Measurements from ENCODE around the gene PCDHGB2. TPM values are rescaled to one million over a fixed set of nuclear protein-coding genes. Genes with fewer than 3 reads are reported as not detected.
A peak's percentile ranks its signal among the peaks of the same experiment; 100 is the strongest.
"Not testable (repeated sequence)": the region's sequence is repeated elsewhere in the genome, so short reads cannot be mapped to it uniquely, and the experiment has no call there.

PCDHGB2 gene
- total RNA-seq, 1 donor from 2014 or later, result 0.59 TPM

DNA sequence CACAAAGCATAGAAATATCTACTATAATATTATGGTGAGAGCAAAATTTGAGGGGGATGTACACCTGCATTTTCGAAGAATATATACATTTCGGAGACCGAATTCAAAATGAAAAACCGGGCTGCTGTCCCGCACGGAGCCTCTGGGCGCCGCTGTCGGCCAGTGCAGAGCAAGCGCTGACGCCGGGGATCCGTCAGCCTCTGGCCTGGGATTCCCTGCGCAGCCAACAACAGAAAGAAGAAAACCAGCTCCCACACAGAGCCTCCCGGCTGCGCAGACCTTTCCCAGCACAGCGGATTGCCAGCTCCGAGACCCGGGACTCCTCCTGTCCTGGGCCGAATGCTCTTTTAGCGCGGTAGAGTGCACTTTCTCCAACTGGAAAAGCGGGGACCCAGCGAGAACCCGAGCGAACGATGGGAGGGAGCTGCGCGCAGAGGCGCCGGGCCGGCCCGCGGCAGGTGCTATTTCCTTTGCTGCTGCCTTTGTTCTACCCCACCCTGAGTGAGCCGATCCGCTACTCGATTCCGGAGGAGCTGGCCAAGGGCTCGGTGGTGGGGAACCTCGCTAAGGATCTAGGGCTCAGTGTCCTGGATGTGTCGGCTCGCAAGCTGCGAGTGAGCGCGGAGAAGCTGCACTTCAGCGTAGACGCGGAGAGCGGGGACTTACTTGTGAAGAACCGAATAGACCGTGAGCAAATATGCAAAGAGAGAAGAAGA, 48.2 kb downstream of the PCDHGB2 start, which contains the start of gene PCDHGB6:
Gene PCDHGB6, plus strand, starts transcription at position 232 of the 716 bp plus-strand sequence. Its CDS starts 182 bp downstream, at position 414.
- H3K4me3 Mint-ChIP-seq (ENCODE audit: unreplicated experiment), result peak within 1 kb of the TSS; percentile 86
- H3K9me3 Mint-ChIP-seq (ENCODE audit: unreplicated experiment), result peaks cover 13% of the 10 kb centered on the region
- H3K4me1 Mint-ChIP-seq (ENCODE audit: unreplicated experiment), result peaks cover 23% of the 10 kb centered on the region
- peak within 1 kb of the TSS; percentile 97 for H3K27ac Mint-ChIP-seq (ENCODE audit: unreplicated experiment)
- peaks cover 37% of the 10 kb centered on the region for H3K36me3 Mint-ChIP-seq (ENCODE audit: unreplicated experiment)
- TF ChIP-seq, protein P1, sequence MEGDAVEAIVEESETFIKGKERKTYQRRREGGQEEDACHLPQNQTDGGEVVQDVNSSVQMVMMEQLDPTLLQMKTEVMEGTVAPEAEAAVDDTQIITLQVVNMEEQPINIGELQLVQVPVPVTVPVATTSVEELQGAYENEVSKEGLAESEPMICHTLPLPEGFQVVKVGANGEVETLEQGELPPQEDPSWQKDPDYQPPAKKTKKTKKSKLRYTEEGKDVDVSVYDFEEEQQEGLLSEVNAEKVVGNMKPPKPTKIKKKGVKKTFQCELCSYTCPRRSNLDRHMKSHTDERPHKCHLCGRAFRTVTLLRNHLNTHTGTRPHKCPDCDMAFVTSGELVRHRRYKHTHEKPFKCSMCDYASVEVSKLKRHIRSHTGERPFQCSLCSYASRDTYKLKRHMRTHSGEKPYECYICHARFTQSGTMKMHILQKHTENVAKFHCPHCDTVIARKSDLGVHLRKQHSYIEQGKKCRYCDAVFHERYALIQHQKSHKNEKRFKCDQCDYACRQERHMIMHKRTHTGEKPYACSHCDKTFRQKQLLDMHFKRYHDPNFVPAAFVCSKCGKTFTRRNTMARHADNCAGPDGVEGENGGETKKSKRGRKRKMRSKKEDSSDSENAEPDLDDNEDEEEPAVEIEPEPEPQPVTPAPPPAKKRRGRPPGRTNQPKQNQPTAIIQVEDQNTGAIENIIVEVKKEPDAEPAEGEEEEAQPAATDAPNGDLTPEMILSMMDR (IDR thresholded peaks at IDR 0.05), result peak; percentile 89
- H3K27me3 Mint-ChIP-seq (ENCODE audit: unreplicated experiment), result not testable (repeated sequence)
- peak; percentile 92 for DNase-seq (ENCODE audit: extremely low spot score, unreplicated experiment)

DNA sequence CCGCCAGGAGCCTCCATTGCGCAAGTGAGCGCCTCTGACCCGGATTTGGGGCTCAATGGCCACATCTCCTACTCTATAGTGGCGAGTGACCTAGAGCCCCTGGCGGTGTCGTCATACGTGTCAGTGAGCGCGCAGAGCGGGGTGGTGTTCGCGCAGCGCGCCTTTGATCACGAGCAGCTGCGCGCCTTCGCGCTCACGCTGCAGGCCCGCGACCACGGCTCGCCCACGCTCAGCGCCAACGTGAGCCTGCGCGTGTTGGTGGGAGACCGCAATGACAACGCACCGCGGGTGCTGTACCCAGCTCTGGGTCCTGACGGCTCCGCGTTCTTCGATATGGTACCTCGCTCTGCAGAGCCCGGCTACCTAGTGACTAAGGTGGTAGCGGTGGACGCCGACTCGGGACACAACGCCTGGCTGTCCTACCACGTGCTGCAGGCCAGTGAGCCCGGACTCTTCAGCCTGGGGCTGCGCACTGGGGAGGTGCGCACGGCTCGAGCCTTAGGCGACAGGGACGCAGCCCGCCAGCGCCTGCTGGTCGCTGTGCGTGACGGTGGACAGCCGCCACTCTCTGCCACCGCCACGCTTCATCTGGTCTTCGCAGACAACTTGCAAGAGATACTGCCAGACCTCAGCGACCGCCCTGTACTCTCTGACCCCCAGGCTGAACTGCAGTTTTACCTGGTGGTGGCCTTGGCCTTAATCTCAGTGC, 50.0 kb downstream of the PCDHGB2 start:
- H3K9me3 Mint-ChIP-seq (ENCODE audit: unreplicated experiment), result peaks cover 18% of the 10 kb centered on the region

DNA sequence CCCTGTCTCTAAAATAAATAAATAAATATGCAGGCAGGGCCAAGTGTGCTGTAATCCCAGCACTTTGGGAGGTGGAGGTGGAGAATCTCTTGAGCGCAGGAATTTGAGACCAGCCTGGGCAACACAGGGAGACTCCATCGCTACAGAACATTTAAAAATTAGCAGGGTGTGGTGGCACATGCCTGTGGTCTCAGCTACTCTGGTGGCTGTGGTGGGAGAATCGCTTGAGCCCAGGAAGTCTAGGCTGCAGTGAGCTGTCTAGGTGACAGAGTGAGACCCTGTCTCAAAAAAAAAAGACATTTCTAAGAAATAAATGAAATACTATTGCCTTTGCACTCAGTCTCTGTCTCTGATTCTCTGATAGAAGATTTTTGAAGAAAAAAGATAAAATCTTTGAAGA, 51.8 kb downstream of the PCDHGB2 start:
- peaks cover 29% of the 10 kb centered on the region for H3K9me3 Mint-ChIP-seq (ENCODE audit: unreplicated experiment)
- H3K36me3 Mint-ChIP-seq (ENCODE audit: unreplicated experiment), result peaks cover 66% of the 10 kb centered on the region
- TF ChIP-seq, protein P1 (IDR thresholded peaks at IDR 0.05), result no peak
- peaks cover 28% of the 10 kb centered on the region for H3K4me1 Mint-ChIP-seq (ENCODE audit: unreplicated experiment)
- H3K4me3 Mint-ChIP-seq (ENCODE audit: unreplicated experiment), result peak overlapping the region; percentile 50
- H3K27me3 Mint-ChIP-seq (ENCODE audit: unreplicated experiment), result no peaks in the 10 kb centered on the region
- H3K27ac Mint-ChIP-seq (ENCODE audit: unreplicated experiment), result no peak overlapping the region
- DNase-seq (ENCODE audit: extremely low spot score, unreplicated experiment), result no peak

More for the DNA sequence above, 50.0 kb downstream of the PCDHGB2 start:
- Mint-ChIP-seq H3K4me1 (ENCODE audit: unreplicated experiment) (peaks cover 28% of the 10 kb centered on the region), H3K27me3 (ENCODE audit: unreplicated experiment) (no peaks in the 10 kb centered on the region), H3K36me3 (ENCODE audit: unreplicated experiment) (peaks cover 54% of the 10 kb centered on the region), H3K4me3 (ENCODE audit: unreplicated experiment) (peak overlapping the region; percentile 63), H3K27ac (ENCODE audit: unreplicated experiment) (peak overlapping the region; percentile 63)
- no peak for DNase-seq (ENCODE audit: extremely low spot score, unreplicated experiment)
- TF ChIP-seq, protein P1 (IDR thresholded peaks at IDR 0.05), result no peak

Other genes with a start within 250 kb of the PCDHGB2 start
- 2.9 and 4.1 TPM in 2 replicates for gene PCDHB4, start 238.2 kb upstream of the PCDHGB2 start, total RNA-seq
- 6.4 and 7.5 TPM in 2 replicates for gene PCDHB5, start 224.8 kb upstream of the PCDHGB2 start, total RNA-seq
- 1.4 and 1.6 TPM in 2 replicates for gene PCDHB6, start 209.9 kb upstream of the PCDHGB2 start, total RNA-seq
- 1.1 and 1.2 TPM in 2 replicates for gene PCDHB7, start 187.3 kb upstream of the PCDHGB2 start, total RNA-seq
- 0.81 and 1.1 TPM in 2 replicates for gene PCDHB8, start 182.2 kb upstream of the PCDHGB2 start, total RNA-seq
- 9.0 and 10.8 TPM in 2 replicates for gene PCDHB16, start 177.6 kb upstream of the PCDHGB2 start, total RNA-seq
- 3.4 and 4.3 TPM in 2 replicates for gene PCDHB9, start 172.8 kb upstream of the PCDHGB2 start, total RNA-seq
- gene PCDHB10, start 167.6 kb upstream of the PCDHGB2 start, total RNA-seq, result 7.8 and 8.2 TPM in 2 replicates
- gene PCDHB11, start 160.4 kb upstream of the PCDHGB2 start, total RNA-seq, result 1.9 and 2.4 TPM in 2 replicates
- 1.9 and 2.2 TPM in 2 replicates for gene PCDHB12, start 151.3 kb upstream of the PCDHGB2 start, total RNA-seq
- gene PCDHB13, start 146.1 kb upstream of the PCDHGB2 start, total RNA-seq, result 2.2 and 2.4 TPM in 2 replicates
- gene PCDHB14, start 136.7 kb upstream of the PCDHGB2 start, total RNA-seq, result 8.8 and 9.0 TPM in 2 replicates
- gene PCDHB15, start 114.6 kb upstream of the PCDHGB2 start, total RNA-seq, result 4.3 and 4.4 TPM in 2 replicates
- gene SLC25A2, start 55.9 kb upstream of the PCDHGB2 start, total RNA-seq, result 0.50 and 0.81 TPM in 2 replicates
- 78.7 and 83.8 TPM in 2 replicates for gene TAF7, start 39.2 kb upstream of the PCDHGB2 start, total RNA-seq
- 0.13 TPM in 1 of 2 replicates, not detected in the other for gene PCDHGA1, start 29.5 kb upstream of the PCDHGB2 start, total RNA-seq
- 0.21 TPM in 1 of 2 replicates, not detected in the other for gene PCDHGA2, start 21.2 kb upstream of the PCDHGB2 start, total RNA-seq
- gene PCDHGA3, start 16.2 kb upstream of the PCDHGB2 start, total RNA-seq, result not detected in 2 replicates
- gene PCDHGB1, start 9.9 kb upstream of the PCDHGB2 start, total RNA-seq, result 1.4 and 1.8 TPM in 2 replicates
- gene PCDHGA4, start 5.0 kb upstream of the PCDHGB2 start, total RNA-seq, result 0.27 and 0.47 TPM in 2 replicates
- 0.13 and 0.16 TPM in 2 replicates for gene PCDHGA5, start 4.2 kb downstream of the PCDHGB2 start, total RNA-seq
- gene PCDHGB3, start 10.2 kb downstream of the PCDHGB2 start, total RNA-seq, result 0.19 and 0.29 TPM in 2 replicates
- gene PCDHGA6, start 13.9 kb downstream of the PCDHGB2 start, total RNA-seq, result 0.18 and 0.21 TPM in 2 replicates
- gene PCDHGA7, start 22.7 kb downstream of the PCDHGB2 start, total RNA-seq, result 0.11 TPM in 1 of 2 replicates, not detected in the other
- gene PCDHGB4, start 27.7 kb downstream of the PCDHGB2 start, total RNA-seq, result 10.8 and 11.9 TPM in 2 replicates
- gene PCDHGA8, start 32.6 kb downstream of the PCDHGB2 start, total RNA-seq, result 0.34 and 0.51 TPM in 2 replicates
- 0.97 and 1.3 TPM in 2 replicates for gene PCDHGB5, start 38.0 kb downstream of the PCDHGB2 start, total RNA-seq
- 1.6 and 1.9 TPM in 2 replicates for gene PCDHGA9, start 42.8 kb downstream of the PCDHGB2 start, total RNA-seq
- 70.2 and 71.5 TPM in 2 replicates for gene PCDHGB6, start 48.0 kb downstream of the PCDHGB2 start, total RNA-seq
- 22.4 and 24.0 TPM in 2 replicates for gene PCDHGA10, start 53.0 kb downstream of the PCDHGB2 start, total RNA-seq
- gene PCDHGB7, start 57.7 kb downstream of the PCDHGB2 start, total RNA-seq, result 6.2 and 8.8 TPM in 2 replicates
- gene PCDHGA11, start 61.1 kb downstream of the PCDHGB2 start, total RNA-seq, result 1.9 and 2.2 TPM in 2 replicates
- 2.0 and 2.1 TPM in 2 replicates for gene PCDHGA12, start 70.5 kb downstream of the PCDHGB2 start, total RNA-seq
- 92.4 and 99.9 TPM in 2 replicates for gene PCDHGC3, start 116.0 kb downstream of the PCDHGB2 start, total RNA-seq
- 2.8 and 3.7 TPM in 2 replicates for gene PCDHGC4, start 125.0 kb downstream of the PCDHGB2 start, total RNA-seq
- gene PCDHGC5, start 129.1 kb downstream of the PCDHGB2 start, total RNA-seq, result 1.4 and 1.9 TPM in 2 replicates